OCI-LY3 (cell line): ENCODE data around the gene ZER1.
A peak's percentile ranks its signal among the peaks of the same experiment; 100 is the strongest.

Experiments used
- H2AFZ ChIP-seq: fragments of 200-600, 300-600 bp; shearing (Covaris generic); 2 replicates; pipeline ENCODE4 v1.6.0; 2014; ENCODE audit warnings: antibody characterized with exemption, low read depth, low read length
- H3K27ac ChIP-seq: fragments of 200-600, 300-600 bp; sonication (generic); 2 replicates; pipeline ENCODE4 v1.5.1; 2014; ENCODE audit warnings: mild to moderate bottlenecking, low read length, moderate library complexity, mixed read lengths
- H3K27me3 ChIP-seq: fragments of 200-600, 300-600 bp; sonication (generic); 2 replicates; pipeline ENCODE4 v1.6.1; 2014; ENCODE audit warnings: low read depth, low read length, mixed read lengths
- H3K36me3 ChIP-seq: fragments of 200-600, 300-600 bp; sonication (generic); replicated peaks from 2 replicates; pipeline ENCODE3; 2014; ENCODE audit warnings: low read depth, low read length, mixed read lengths
- H3K4me1 ChIP-seq: fragments of 300-600, 200-600 bp; sonication (generic); 2 replicates; pipeline ENCODE4 v1.6.1; 2014; ENCODE audit warnings: low read length, mixed read lengths
- H3K4me2 ChIP-seq: fragments of 200-600, 300-600 bp; sonication (generic); 2 replicates; pipeline ENCODE4 v1.6.1; 2014; ENCODE audit warnings: low read length, mixed read lengths
- H3K4me3 ChIP-seq: fragments of 300-600, 200-600 bp; sonication (generic); 2 replicates; pipeline ENCODE4 v1.5.1; 2014; ENCODE audit warnings: antibody characterized with exemption, mild to moderate bottlenecking, low read length, moderate library complexity
- H3K79me2 ChIP-seq: fragments of 300-600, 200-600 bp; shearing (Covaris generic); 2 replicates; pipeline ENCODE4 v1.6.1; 2014; ENCODE audit warnings: mild to moderate bottlenecking, low read length, mixed read lengths
- H3K9ac ChIP-seq: fragments of 300-600, 200-600 bp; shearing (Covaris generic); 2 replicates; pipeline ENCODE4 v1.6.0; 2014; ENCODE audit warnings: mild to moderate bottlenecking, low read length, moderate library complexity
- H3K9me3 ChIP-seq: fragments of 200-600, 300-600 bp; shearing (Covaris generic); 2 replicates; pipeline ENCODE4 v1.6.1; 2014; ENCODE audit warnings: low read length, mixed read lengths; ENCODE audit not compliant: insufficient read depth
- H4K20me1 ChIP-seq: fragments of 200-600, 300-600 bp; sonication (generic); 2 replicates; pipeline ENCODE4 v1.6.1; 2016; ENCODE audit warnings: low read length, mixed read lengths; ENCODE audit not compliant: insufficient read depth
- EZH2phosphoT487 ChIP-seq: fragments of 200-600 bp; shearing (Covaris generic); IDR thresholded peaks from 2 replicates; pipeline ENCODE4 v1.6.1; 2018; ENCODE audit warnings: antibody characterized with exemption, mixed run types, low read depth
- TF ChIP-seq, protein P1 (sequence below): fragments of 200-600, 300-600 bp; sonication (generic); IDR thresholded peaks from 2 replicates; pipeline ENCODE4 v1.5.1; 2014; ENCODE audit warnings: antibody characterized with exemption, low read length, low read depth

Gene ZER1

DNA sequence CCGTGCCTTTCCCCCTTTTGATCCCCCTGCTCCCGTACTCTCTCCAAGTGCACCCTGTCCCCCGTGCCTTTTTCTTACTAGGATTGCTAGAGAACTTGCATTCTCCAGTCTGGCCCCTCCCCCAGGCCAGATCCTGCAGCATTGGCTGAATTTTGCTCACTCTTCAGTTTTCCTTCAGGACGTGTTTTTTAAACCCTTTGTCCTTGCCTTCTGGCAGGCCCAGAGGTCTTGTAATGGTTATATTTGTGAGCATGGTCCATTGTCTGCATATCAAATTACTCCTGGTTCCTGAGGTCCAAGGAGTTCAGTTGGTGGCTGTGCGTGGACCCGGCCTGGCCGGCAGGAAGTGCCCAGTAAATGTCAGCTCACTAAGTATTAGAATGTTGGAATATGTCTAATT, 15.9 kb upstream of the ZER1 start:
- Histone ChIP-seq H3K4me2 (peak overlapping the region; percentile 94), H3K36me3 (peaks cover 7% of the 10 kb centered on the region), H2AFZ (no peak overlapping the region), H3K79me2 (peaks cover 16% of the 10 kb centered on the region), H3K9ac (peak overlapping the region; percentile 80), H4K20me1 (no peaks in the 10 kb centered on the region), H3K9me3 (no peaks in the 10 kb centered on the region), H3K27me3 (no peaks in the 10 kb centered on the region), H3K4me3 (peak overlapping the region; percentile 92), H3K27ac (no peak overlapping the region), H3K4me1 (peaks cover 21% of the 10 kb centered on the region)
- TF ChIP-seq, protein P1, sequence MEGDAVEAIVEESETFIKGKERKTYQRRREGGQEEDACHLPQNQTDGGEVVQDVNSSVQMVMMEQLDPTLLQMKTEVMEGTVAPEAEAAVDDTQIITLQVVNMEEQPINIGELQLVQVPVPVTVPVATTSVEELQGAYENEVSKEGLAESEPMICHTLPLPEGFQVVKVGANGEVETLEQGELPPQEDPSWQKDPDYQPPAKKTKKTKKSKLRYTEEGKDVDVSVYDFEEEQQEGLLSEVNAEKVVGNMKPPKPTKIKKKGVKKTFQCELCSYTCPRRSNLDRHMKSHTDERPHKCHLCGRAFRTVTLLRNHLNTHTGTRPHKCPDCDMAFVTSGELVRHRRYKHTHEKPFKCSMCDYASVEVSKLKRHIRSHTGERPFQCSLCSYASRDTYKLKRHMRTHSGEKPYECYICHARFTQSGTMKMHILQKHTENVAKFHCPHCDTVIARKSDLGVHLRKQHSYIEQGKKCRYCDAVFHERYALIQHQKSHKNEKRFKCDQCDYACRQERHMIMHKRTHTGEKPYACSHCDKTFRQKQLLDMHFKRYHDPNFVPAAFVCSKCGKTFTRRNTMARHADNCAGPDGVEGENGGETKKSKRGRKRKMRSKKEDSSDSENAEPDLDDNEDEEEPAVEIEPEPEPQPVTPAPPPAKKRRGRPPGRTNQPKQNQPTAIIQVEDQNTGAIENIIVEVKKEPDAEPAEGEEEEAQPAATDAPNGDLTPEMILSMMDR = no peak
- TF ChIP-seq EZH2phosphoT487 = no peak

DNA sequence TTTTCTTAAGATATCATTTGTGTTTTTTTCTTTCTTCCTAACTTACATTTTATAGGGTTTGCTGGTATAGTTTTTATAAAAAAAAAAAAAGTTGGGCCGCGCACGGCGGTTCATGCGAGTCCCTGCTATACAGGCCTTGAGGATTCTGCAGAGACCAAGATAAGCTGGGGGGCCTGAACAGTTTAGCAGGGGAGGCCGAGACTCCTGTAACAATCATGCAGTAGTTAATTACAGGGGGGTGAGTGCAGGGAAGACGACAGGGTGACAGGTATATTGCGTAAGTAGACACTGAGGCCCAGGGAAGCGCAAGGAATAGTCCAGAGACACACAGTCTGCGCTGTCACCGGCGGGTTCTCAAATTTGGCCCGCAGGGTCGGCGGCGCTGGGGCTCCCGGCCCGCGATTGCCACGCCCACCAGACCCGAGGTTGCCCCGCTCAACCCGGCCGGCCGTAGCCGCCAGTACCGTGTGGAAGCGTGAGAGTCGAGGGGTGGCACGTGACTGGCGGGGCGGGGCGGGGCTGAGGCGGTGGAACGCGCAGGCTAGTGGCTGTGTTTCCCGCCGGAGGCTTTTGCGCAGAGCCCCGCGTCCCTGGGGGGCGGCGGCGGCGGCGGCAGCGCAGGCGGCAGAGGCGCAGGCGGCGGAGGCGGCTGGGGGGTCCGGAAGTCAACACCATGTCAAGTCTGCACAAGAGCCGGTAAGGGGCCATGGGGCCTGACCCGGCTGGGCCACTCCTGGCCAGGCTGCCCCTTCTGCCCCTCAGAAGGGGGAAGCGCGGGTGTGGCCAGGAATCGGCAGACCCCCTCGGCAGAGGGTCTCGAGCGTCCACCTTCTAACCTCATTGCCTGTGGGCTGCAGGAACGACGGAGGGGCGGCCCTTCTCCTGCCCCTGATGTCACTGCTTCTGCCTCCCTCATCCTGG, 15.2 kb upstream of the ZER1 start, which contains the start of gene TBC1D13:
TBC1D13 (plus strand) TSS at position 573 of the 921 bp plus-strand sequence; CDS start at position 674, 101 bp downstream.
- Histone ChIP-seq H3K27ac (peak within 1 kb of the TSS; percentile 37), H3K9ac (peak within 1 kb of the TSS; percentile 80), H3K79me2 (peaks cover 16% of the 10 kb centered on the region), H3K4me2 (peak within 1 kb of the TSS; percentile 94), H3K4me1 (peaks cover 21% of the 10 kb centered on the region), H3K36me3 (no peaks in the 10 kb centered on the region), H3K27me3 (no peaks in the 10 kb centered on the region), H3K9me3 (no peaks in the 10 kb centered on the region), H4K20me1 (no peaks in the 10 kb centered on the region), H3K4me3 (peak within 1 kb of the TSS; percentile 92), H2AFZ (peak within 1 kb of the TSS; percentile 93)
- TF ChIP-seq, protein P1 = no peak
- TF ChIP-seq EZH2phosphoT487 = no peak

DNA sequence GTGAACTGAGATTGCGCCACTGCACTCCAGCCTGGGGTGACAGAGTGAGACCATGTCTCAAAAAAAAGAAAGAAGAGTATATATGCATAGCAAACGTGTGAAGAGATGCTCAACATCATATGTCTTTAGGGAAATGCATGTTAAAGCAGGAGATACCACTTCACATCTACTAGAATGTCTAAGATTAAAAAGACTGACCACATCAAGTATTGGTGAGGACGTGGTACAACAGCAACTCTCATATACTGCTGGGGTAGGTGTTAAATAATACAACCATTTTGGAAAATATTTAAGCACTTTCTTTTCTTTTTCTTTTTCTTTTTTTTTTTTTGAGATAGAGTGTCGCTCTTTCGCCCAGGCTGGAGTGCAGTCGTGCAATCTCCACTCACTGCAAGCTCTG, 13.7 kb upstream of the ZER1 start:
- H3K4me3 ChIP-seq = no peak overlapping the region
- H3K9ac ChIP-seq = no peak overlapping the region
- H2AFZ ChIP-seq = no peak overlapping the region
- H3K27ac ChIP-seq = no peak overlapping the region
- H3K27me3 ChIP-seq = no peaks in the 10 kb centered on the region
- no peak for TF ChIP-seq EZH2phosphoT487
- TF ChIP-seq, protein P1 = no peak
- no peaks in the 10 kb centered on the region for H4K20me1 ChIP-seq
- no peaks in the 10 kb centered on the region for H3K36me3 ChIP-seq
- peaks cover 16% of the 10 kb centered on the region for H3K79me2 ChIP-seq
- no peaks in the 10 kb centered on the region for H3K9me3 ChIP-seq
- peaks cover 27% of the 10 kb centered on the region for H3K4me1 ChIP-seq
- H3K4me2 ChIP-seq = no peak overlapping the region

DNA sequence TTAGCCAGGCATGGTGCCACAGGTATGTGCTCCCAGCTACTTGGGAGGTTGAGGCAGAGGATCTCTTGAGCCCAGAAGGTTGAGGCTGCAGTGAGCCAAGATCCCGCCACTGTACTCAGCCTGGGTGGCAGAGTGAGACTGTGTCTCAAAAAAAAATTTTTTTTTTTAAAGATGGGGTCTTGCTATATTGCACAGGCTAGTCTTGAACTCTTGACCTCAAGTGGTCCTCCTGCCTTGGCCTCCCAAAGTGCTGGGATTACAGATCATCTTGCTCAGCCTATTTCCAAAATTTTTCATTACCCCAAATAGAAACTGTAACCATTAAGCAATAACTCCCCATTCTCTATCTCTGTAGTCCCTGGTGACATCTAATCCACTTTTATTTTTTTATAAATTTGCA, 10.9 kb upstream of the ZER1 start:
- no peak overlapping the region for H3K27ac ChIP-seq
- no peak overlapping the region for H3K4me2 ChIP-seq
- H3K4me1 ChIP-seq = peaks cover 19% of the 10 kb centered on the region
- no peaks in the 10 kb centered on the region for H4K20me1 ChIP-seq
- H3K79me2 ChIP-seq = peaks cover 6% of the 10 kb centered on the region
- TF ChIP-seq, protein P1 = no peak
- no peak for TF ChIP-seq EZH2phosphoT487
- H3K27me3 ChIP-seq = no peaks in the 10 kb centered on the region
- H3K36me3 ChIP-seq = no peaks in the 10 kb centered on the region
- no peak overlapping the region for H3K9ac ChIP-seq
- no peak overlapping the region for H2AFZ ChIP-seq
- H3K9me3 ChIP-seq = no peaks in the 10 kb centered on the region
- no peak overlapping the region for H3K4me3 ChIP-seq
